HT1080 (cell line): ENCODE data around the gene DNAJB6. TPM values are rescaled to one million over a fixed set of nuclear protein-coding genes. Genes with fewer than 3 reads are reported as not detected.
"Not testable (repeated sequence)": the region's sequence is repeated elsewhere in the genome, so short reads cannot be mapped to it uniquely, and the experiment has no call there.

Experiments used
- DNase-seq: peaks from one replicate; pipeline ENCODE4 v3.0.0-alpha.2; 2015; ENCODE audit warnings: low read depth
- total RNA-seq: library from RNA; depleted of rRNA; stranded (reverse); fragments of >200 nt; shearing (Covaris generic); gene quantifications from 2 replicates; pipeline ENCODE4 v1.2.3, GENCODE V29; 2014

Gene DNAJB6
- total RNA-seq, 1 experiment from 2014 or later: 196 TPM

DNA sequence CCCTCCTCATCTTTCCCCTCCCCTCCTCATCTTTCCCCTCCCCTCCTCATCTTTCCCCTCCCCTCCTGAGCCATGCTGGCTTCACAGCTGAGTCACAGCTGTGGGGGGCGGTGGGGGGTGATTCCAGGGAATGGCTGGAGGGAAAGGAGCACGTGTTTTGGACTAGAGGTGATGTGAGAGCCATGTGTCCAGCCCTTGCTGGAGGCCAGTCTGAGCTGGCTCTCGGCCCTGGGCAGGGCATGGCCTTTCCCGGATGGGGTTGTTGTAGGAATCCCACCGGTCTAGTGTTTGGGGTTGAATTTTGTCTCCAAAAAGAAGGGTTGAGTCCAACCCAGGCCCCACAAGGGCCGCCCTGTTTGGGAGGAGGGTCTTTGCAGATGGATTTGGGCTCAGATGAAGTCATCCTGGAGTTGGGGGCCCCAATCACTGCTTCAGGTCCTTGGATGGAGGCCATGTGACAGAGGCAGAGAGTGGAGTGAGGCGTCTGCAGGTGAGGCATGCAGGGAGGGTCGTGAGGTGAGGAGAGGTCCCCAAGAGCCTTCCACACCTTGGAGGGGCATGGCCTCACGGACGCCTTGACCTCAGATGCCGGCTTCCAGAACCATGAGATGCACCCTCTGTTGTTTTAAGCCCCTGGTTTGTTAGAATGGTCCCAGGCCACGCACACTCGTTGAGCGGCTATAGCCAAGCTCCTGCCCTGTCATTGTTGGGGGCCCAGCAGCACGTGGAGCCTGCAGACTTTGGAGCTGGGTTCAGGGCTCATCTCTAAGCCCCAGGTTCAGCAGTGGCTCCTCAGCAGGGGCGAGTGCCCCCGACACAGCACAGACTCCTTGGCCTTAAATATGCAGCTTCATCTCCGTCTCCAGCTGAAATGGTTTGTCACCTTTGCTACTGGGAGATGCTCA lies 101.6 kb downstream of the DNAJB6 start:
- DNase-seq: no peak

DNA sequence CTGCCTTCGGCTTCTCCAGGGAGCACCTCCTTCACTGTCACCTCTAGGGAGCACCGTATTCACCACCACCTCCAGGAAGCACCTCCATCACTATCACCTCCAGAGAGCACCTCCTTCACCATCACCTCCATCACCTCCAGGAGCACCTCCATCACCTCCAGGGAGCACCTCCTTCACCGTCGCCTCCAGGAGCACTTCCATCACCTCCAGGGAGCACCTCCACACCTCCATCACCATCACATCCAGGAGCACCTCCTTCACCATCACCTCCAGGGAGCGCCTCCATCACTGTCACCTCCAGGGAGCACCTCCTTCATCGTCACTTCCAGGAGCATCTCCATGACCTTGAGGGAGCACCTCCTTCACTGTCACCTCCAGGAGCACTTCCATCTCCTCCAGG lies 102.3 kb downstream of the DNAJB6 start:
- no peak for DNase-seq

DNA sequence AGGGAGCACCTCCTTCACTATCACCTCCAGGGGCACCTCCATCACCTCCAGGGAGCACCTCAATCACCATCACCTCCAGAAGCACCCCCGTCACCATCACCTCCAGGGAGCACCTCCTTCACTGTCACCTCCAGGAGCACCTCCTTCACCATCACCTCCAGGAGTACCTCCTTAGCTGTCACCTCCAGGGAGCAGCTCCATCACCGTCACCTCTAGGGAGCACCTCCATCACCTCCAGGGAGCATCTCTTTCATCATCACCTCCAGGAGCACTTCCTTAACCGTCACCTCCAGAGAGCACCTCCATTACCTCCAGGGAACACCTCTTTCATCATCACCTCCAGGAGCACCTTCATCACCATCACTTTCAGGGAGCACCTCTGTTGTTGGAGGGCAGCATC lies 103.0 kb downstream of the DNAJB6 start:
- no peak for DNase-seq

DNA sequence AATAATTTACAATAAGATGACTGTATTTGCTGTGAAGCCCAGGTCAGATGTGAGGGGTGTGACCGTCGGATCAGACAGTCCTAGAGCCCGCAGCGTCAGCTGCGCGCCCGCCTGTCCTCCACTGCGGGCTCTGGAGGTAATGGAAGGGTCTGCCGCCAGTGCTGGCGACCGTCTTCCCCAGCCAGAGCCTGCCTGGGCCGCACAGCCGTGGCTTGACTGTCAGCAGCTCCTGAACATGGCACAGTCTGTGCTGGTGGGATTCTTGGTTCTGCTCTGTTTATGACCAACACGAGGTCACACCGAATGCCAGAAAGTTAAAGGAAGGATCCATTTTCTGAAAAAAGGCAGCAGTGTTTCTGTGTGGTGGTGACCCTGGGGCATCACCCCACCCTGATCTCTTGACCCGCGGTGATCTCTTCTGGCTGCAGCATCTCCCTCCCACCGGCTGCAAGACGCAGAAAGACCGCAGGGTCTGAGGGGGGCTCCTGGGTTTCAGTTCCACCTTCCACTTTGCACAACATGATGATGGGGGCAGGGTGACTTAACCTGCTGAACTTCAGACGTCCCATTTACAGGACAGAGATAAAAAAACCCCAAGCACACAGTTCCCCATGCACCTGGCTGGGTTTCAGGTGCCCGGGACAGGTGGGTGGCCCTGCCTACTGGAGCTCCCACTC lies 103.7 kb downstream of the DNAJB6 start:
- DNase-seq: no peak

DNA sequence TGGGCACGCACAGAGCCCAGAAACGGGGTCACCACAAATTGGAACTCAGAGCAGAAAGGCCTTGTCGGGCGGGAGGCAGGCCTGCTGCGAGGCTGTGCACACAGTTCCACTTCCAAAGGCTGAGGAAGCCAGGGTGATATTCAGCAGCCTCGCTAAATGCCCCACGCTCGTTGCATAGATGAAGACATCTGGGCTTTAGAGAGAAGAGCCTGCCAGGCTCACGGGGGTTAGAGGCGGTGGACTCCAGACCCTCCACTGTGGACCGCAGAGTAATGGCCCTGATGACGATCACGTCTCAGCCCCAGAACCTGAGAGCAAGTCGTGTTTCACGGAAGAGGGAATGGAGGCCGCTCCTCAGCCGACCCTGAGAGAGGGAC lies 104.2 kb downstream of the DNAJB6 start:
- no peak for DNase-seq

DNA sequence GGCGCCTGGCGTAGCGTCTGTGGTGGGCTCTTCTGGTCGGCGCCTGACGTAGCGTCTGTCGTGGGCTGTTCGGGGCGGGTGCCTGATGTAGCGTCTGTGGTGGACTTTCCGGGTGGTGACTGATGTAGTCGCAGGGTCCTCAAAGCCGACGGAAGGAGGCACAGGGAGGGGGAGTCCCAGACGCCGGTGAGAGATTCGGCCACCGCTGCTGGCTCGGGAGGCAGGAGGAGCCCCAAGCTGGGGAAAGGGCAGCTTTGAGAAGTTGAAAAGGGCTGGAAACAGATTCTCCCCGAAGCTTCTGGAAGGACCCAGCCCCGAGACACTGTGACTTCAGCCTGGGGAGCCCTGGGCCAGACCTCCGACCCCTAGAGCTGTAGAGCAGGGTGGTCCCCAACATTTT lies 105.7 kb downstream of the DNAJB6 start:
- no peak for DNase-seq

DNA sequence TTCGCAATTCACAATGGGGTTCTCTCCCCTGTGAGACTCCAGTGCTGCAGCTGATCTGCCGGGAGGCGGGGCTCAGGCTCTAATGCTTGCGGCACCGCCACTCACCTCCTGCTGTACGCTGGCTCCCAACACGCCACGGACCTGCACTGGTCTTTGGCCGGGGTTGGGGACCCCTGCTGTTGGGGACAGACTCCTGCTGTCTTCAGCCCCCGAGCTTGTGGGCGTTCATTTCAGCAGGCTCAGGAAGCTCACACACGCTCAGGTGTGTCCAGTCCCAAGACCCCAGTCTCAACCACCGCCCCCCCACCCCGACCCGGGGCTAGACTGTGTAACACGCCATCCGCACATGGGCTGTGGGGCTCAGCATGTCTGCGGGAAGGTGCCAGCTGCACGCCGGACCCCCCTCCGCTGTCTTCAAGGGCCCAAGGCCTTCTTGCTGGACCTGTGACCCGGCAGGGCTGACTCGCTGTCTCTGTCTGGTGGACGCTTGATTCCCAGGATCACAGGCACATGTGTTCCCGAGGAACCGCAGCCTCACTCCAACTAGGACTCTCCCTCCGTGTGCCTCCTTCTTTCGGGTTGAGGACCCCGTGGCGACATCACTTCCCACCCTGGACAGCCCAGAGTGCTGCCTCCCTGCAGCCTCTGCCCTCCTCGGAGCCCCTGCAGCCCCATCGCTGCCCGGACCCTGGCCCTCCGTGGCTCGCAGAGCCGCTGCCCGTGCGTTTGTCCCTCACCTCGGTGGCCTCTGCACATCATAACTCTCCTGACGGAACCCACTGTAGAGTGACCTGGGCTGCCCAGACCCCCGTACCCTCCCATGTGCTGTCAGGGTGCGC lies 106.4 kb downstream of the DNAJB6 start:
- DNase-seq: no peak

DNA sequence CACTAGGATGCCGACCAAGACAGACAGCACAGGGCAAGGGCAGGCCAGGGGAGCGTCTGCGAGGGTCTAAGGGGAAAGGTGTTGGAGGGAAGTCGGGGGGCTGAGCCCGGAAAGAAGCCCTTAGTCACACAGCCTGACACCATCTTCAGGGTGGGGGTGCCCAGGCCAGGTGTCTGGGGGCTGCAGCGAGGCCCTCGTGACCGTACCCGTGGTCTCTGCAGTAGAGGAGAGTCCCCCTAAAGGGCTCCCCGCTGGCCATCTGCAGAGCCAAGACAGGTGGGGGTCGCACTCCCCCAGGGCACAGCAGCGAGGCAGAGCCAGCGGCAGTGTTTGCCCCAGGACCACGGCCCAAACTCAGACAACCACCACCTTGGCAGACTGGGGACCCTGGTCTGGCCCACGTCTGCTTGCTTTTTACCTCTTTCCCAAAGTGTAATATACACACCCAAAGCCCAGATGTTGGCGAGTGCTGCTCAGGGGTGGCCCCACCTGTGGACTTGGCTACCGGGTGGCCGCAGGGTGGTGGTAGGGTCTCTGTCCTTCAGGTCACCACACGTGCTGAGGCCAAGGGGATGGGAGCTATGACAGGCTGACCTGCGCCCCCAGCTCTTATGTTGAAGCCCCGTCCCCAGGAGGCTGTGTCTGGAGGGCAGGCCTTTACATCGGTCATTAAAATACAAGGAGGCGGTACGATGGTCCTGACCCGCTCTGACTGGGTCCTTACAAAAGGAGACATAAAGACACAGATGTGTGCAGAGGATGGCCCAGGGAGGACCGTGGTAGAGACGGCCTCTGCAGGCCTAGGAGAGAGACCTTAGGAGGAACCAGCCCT lies 107.4 kb downstream of the DNAJB6 start:
- DNase-seq: no peak

DNA sequence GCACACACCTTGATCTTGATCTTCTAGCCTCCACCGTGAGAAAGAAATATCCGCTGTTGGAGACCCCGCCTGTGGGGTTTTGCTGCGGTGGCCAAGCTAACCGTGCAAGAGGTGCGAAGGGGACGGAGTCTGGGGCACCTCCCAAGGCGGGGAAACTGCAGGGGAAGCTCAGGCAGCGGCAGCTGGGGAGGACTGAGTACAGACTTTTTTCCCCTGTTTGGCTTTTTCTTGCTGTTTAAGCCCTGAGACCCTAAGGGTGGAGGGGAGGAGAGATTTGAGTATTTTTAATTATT lies 108.0 kb downstream of the DNAJB6 start:
- no peak for DNase-seq

DNA sequence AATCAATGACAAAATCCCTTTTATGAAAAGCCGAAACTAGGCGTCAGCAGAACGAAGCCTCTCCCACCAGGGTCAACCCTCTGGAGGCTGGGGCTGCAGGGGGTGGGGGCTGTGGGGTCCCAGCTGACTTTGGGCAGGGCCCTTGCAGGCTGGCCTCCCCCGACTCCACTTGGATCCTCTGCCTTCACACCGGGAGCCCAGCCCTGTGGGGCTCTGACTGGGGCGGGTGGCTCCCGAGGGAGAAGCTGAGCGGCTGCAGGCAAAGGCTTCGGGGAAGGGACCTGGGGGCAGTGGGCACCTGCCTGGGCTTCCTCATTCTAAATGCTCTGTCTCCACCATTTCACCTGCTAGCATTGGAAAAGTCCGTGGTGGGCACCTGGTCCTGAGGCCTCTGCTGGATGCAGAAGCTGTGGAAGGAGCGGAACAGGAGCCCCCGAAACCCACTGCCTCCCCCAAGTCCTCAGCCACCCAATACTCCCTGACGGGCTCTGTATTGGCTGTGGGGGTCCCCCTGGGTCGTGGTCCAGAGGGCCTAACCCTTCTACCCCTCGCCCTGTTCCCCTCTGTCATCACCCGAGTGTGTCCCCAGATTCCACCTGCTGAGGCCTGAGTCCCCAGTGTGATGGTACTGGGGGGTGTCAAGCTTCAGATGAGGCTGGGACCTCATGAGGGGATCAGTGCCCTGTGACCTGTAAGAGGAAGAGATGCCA lies 108.6 kb downstream of the DNAJB6 start:
- DNase-seq: no peak

DNA sequence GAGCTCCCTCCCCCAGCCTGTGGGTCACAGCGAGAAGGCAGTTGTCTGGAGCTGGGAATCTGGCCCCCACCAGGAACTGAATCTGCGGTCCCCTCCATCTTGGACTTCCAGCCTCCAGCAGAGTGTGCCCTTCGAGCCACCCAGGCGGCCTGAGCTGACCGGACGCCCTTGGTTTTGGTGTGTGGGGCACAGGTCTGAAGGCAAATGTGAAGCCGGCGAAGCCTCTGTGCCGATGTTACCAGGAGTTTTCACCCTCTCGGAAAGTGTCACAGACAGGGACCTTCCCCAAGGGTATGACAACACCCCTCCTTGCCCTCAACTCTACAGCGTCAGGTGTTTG lies 109.1 kb downstream of the DNAJB6 start:
- DNase-seq: no peak

DNA sequence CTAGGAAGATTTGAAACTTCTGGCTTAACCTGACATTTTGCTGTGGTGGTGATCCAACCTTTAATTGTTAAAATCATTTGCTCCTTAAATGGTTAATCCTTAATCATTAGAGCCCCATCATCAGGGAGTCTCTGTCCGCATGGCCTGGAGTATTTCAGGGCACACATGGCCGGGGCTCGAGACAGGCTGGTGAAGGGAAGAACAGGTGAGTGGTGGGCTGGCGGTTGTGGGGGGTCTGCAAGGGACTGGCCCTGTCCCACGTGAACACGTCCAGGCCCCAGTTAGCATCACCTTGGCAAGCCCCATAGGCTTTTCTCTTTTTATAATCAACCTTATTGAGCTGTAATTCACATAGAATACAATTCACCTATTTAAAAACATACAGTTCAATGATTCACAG lies 109.5 kb downstream of the DNAJB6 start:
- no peak for DNase-seq

DNA sequence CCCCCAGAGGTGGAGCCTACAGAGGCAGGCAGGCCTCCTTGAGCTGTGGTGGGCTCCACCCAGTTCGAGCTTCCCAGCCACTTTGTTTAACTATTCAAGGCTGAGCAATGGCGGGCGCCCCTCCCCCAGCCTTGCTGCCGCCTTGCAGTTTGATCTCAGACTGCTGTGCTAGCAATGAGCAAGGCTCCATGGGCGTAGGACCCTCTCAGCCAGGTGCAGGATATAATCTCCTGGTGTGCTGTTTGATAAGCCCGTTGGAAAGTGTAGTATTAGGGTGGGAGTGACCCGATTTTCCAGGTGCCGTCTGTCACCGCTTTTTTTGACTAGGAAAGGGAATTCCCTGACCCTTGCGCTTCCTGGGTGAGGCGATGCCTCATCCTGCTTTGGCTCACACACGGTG lies 117.2 kb downstream of the DNAJB6 start:
- DNase-seq: not testable (repeated sequence)

DNA sequence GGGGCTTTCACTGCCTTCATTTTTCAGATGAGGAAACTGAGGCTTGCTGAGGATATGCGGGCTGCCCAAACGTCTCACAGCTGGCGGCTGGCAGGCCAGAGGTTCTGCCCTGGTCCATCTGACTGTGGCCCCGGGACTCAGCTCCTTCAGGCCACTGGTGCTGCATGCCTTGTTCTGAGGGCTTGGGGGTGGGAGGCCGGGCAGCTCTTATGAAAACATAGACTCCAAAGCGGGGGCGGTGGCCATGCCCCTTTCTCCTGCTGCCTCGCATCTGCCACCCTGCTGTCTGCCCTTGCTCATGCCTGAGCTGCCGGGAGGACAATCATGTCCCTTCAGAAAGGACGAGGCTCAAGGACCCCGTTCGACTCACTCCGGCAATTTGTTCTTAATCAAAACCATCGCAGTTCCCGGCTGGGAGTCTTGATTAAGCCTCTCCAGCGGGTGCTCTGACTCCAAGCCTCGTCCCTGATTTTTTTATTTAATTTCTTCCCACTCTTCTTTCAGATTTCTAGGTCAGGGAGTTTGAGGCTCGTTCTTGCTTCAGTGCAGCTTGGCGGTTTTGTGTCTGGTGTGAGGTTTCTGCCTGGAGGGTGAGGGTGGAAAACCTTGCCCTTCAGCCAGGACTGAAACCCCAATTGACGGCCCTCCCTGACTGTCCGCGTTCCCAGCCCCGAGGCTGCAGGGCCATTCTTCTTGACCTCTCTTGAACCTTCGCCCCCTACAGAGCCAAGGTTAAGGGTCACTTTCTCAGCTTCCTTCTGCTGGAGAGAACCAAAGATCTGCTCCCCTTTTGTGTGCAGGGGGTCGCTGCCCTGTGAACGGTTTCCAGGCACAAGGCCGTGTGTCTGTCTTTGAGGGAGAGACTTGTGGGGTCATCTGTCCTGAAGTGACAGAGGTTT lies 120.8 kb downstream of the DNAJB6 start:
- DNase-seq: no peak

DNA sequence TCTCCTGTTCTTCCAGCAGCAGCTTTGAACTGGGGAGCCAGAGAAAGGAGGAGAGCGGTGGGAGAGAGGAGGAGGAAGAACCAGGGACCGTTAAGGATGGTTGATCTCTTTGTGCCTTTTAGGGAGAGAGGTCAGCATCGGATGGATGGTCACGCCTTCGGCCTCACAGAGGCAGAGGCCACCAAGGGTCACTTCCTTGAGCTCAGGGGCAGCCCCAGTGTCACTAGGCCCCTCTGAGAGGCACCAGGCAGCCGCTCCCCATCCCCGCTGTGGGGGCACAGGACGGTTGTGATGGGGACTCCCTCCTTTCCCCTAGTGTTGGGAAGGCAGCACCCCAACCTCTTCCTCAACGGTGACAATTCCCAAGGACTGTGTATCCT lies 121.4 kb downstream of the DNAJB6 start:
- DNase-seq: no peak

DNA sequence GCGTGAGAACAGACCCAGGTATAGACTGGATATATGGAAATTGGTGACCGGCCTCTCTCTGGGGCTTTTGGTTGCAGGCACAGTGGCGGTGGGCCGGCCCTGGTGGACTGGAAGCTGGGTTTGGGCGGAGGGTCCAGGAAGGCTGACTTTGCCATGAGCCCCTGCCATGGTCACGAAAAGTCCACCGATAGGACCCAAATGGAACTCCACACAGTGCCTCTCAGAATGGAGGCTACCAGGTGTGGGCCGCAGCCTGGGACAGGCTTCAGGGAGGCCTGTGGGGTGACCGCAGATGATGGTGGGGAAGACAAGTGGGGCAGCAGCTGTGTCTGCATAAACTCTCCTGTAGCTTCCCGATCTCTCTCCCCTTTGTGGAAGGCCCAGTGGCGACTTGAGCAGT lies 123.2 kb downstream of the DNAJB6 start:
- DNase-seq: no peak

DNA sequence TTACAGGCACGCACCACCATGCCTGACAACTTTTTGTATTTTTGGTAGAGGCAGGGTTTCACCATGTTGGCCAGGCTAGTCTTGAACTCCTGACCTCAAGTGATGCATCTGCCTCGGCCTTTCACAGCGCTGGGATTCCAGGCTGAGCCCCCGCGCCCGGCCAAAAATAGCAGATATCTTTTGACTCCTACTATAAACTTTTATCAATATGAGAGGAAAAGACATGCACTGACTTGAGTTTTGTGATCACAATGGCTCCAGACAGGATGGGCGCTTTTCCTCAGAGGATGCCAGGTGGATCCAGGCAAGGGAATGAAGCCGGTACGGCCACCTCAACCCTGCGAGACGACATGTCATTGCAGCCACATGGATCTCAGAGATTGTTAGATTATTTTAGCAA lies 123.9 kb downstream of the DNAJB6 start:
- DNase-seq: no peak

DNA sequence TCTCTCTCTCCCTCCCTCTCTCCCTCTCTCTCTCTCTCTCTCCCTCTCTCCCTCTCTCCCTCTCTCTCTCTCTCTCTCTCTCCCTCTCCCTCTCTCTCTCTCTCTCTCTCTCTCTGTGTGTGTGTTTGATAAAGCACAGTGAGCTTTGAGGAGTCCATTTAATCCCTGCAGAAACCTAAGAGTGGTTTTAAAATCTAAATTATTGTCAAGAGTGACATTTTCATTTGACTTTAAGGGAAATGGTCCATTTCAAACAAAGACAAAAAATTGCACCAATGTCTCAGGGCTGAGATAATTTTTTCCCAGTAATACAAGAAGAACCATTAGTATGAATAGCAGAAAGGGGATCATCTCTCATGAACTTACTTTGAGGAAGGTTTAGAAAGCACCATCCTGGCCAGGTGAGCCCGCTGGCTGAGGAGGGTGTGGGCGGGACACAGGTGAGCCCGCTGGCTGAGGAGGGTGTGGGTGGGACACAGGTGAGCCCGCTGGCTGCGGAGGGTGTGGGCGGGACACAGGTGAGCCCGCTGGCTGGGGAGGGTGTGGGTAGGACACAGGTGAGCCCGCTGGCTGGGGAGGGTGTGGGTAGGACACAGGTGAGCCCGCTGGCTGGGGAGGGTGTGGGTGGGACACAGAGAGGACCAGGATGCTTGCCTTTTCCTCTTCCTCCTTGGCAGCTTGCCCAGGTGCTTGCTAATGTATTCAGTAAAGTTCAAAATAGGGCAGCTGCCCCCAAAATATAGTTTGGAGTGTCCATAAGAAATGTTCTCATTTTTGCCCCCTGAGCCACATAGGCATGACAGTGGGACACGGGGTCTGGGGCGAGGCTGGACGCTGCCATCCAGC lies 125.0 kb downstream of the DNAJB6 start:
- no peak for DNase-seq

DNA sequence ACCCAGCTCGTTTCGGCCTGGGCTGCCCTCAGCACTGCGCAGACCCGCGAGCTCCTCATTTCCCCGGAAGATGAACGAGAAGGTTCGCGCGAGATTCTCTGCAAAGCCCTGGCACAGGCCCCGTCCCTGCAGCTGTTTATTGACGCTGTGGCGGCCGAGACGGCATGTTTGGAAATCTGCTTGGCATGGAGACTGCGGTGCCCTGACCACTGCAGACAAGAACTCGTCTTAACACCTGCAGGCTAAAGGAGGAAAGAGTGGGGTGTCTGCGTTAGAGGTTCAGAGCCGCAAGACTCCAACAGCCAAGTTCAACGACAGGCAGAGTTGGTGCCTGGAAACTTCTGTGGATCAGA lies 125.6 kb downstream of the DNAJB6 start:
- DNase-seq: no peak
